ENCODE data around the gene SLC7A14. TPM values are rescaled to one million over a fixed set of nuclear protein-coding genes. Genes with fewer than 3 reads are reported as not detected.

SLC7A14 gene
- total and polyA plus RNA-seq, 2 donors (not counting 1 experiment from before 2014, with no cell fraction given) = not detected

DNA sequence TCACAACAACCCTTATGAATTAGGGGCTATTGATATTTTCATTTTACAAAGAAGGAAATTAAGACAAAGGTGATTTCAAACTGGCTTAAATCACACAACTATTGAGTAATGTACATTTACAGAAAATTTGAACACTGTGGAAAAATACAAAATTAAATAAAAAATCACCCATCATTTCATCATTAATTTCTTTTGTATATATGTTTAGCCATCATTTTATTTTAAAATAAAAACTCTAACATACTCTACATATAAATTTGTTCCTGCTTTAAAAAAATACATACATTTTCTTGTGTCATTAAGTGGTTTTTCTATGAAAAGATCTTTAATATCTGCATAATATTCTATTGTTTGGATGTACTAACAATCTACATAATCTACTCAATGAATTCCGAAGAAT is 147.0 kb downstream of the SLC7A14 start:
- POLR2A ChIA-PET = no interaction called here
- no CpG with 5 or more reads among the region's 1 CpG for WGBS (ENCODE audit: insufficient coverage)

DNA sequence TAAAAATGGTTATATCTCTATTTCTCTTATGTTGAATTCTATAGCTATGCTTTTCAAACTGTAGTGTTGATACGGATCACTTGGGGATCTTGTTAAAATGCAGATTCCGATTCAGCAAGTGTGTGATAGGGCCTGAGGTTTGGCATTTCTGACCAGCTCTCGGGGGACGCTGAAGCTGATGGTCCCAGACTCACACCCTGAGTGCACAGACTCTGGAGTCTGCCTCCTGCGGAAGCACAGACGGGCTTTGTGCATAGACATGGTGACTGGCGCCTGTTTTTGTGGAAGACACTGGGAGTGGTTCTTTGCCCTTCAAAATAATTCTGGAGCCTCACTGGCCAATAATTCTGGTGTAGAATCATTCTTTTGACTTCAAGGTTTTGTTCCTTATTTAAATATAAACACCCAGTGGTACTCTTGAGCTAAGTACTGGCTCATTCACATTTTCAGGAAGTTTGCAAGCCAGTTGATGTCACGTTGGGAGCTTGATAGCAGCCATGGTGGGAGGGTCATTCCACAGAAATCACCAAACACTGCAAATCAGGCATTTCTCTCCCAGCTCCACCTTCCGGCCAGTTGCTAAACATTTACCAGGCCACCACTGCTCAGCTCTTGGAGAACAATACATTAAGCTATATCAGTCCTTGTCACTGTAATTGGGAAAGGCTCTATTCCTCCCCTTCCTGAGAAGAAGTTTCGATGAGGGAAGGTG is 148.0 kb downstream of the SLC7A14 start:
- no peaks in the 10 kb centered on the region for H3K36me3 ChIP-seq (replicated peaks in 1 of 2; ENCODE audit: control extremely low read depth in 1 of 2, control insufficient read depth in 1 of 2, extremely low read depth in 1 of 2, insufficient read depth in 2 of 2, low read length in 1 of 2)
- Mint-ChIP-seq H3K27me3 (peaks cover 32% of the 10 kb centered on the region), H3K27ac (no peak overlapping the region), H3K4me1 (no peaks in the 10 kb centered on the region), H3K4me3 (no peak overlapping the region), H3K9me3 (ENCODE audit: insufficient read depth) (no peaks in the 10 kb centered on the region)
- no peaks in the 10 kb centered on the region for H4K20me1 ChIP-seq (ENCODE audit: control insufficient read depth, insufficient read depth, low read length, poor library complexity, severe bottlenecking)
- ATAC-seq (ENCODE audit: low read depth) (no peak), DNase-seq (no peak)
- no peak overlapping the region for H3K27ac ChIP-seq (ENCODE audit: low read length in 2 of 2)
- POLR2A ChIA-PET = no interaction called here
- no peaks in the 10 kb centered on the region for H3K9me3 ChIP-seq (ENCODE audit: control extremely low read depth in 1 of 3, control insufficient read depth in 2 of 3, insufficient read depth in 1 of 3, low read length in 2 of 3)
- H3K4me3 ChIP-seq (ENCODE audit: control extremely low read depth in 1 of 5, extremely low read depth in 1 of 5, insufficient read depth in 1 of 5, low read depth in 2 of 5, low read length in 4 of 5) = no peak overlapping the region
- H3K27me3 ChIP-seq (replicated peaks in 1 of 4; ENCODE audit: control extremely low read depth in 1 of 4, control insufficient read depth in 3 of 4, insufficient read depth in 4 of 4, low read length in 3 of 4) = peaks cover 0 to 19% (median 4%) of the 10 kb centered on the region in 4 experiments
- no peaks in the 10 kb centered on the region for H3K4me1 ChIP-seq (ENCODE audit: control insufficient read depth in 2 of 2, insufficient read depth in 2 of 2, low read length in 2 of 2)
- 88% methylated on average over 7 of the region's 10 CpGs for WGBS (ENCODE audit: insufficient coverage)
- intact Hi-C loops (cut with micrococcal nuclease) = no loop called here
- H3K4me2 ChIP-seq (replicated peaks; ENCODE audit: low read depth, low read length, poor library complexity, severe bottlenecking) = no peak overlapping the region
- H3K9ac ChIP-seq (ENCODE audit: low read length) = no peak overlapping the region
- CTCF ChIA-PET = interaction anchor here (1.0 kb wide), 1 partner anchor 24 kb away, joined by 5 read pairs; no protein-coding TSS in a partner anchor
- no peak for TF ChIP-seq EZH2 (IDR thresholded peaks at IDR 0.05; ENCODE audit: borderline replicate concordance, insufficient read depth, low read depth, low read length, poor library complexity, severe bottlenecking)
- TF ChIP-seq, protein P1, sequence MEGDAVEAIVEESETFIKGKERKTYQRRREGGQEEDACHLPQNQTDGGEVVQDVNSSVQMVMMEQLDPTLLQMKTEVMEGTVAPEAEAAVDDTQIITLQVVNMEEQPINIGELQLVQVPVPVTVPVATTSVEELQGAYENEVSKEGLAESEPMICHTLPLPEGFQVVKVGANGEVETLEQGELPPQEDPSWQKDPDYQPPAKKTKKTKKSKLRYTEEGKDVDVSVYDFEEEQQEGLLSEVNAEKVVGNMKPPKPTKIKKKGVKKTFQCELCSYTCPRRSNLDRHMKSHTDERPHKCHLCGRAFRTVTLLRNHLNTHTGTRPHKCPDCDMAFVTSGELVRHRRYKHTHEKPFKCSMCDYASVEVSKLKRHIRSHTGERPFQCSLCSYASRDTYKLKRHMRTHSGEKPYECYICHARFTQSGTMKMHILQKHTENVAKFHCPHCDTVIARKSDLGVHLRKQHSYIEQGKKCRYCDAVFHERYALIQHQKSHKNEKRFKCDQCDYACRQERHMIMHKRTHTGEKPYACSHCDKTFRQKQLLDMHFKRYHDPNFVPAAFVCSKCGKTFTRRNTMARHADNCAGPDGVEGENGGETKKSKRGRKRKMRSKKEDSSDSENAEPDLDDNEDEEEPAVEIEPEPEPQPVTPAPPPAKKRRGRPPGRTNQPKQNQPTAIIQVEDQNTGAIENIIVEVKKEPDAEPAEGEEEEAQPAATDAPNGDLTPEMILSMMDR (IDR thresholded peaks at IDR 0.05) = no peak
- no peak overlapping the region for H2AFZ ChIP-seq (ENCODE audit: insufficient read depth, low read depth, low read length, poor library complexity, severe bottlenecking)
- no peaks in the 10 kb centered on the region for H3K79me2 ChIP-seq (ENCODE audit: control insufficient read depth, insufficient read depth, low read length)

More for the DNA sequence above, 147.0 kb downstream of the SLC7A14 start:
- Histone ChIP-seq H3K36me3 (replicated peaks in 1 of 2; ENCODE audit: control extremely low read depth in 1 of 2, control insufficient read depth in 1 of 2, extremely low read depth in 1 of 2, insufficient read depth in 2 of 2, low read length in 1 of 2) (no peaks in the 10 kb centered on the region), H3K4me3 (ENCODE audit: control extremely low read depth in 1 of 5, extremely low read depth in 1 of 5, insufficient read depth in 1 of 5, low read depth in 2 of 5, low read length in 4 of 5) (no peak overlapping the region), H3K27ac (ENCODE audit: low read length in 2 of 2) (no peak overlapping the region), H3K9me3 (ENCODE audit: control extremely low read depth in 1 of 3, control insufficient read depth in 2 of 3, insufficient read depth in 1 of 3, low read length in 2 of 3) (no peaks in the 10 kb centered on the region), H3K4me2 (replicated peaks; ENCODE audit: low read depth, low read length, poor library complexity, severe bottlenecking) (no peak overlapping the region), H3K4me1 (ENCODE audit: control insufficient read depth in 2 of 2, insufficient read depth in 2 of 2, low read length in 2 of 2) (no peaks in the 10 kb centered on the region), H2AFZ (ENCODE audit: insufficient read depth, low read depth, low read length, poor library complexity, severe bottlenecking) (no peak overlapping the region), H3K79me2 (ENCODE audit: control insufficient read depth, insufficient read depth, low read length) (no peaks in the 10 kb centered on the region), H3K27me3 (replicated peaks in 1 of 4; ENCODE audit: control extremely low read depth in 1 of 4, control insufficient read depth in 3 of 4, insufficient read depth in 4 of 4, low read length in 3 of 4) (peaks cover 0 to 19% (median 4%) of the 10 kb centered on the region in 4 experiments), H3K9ac (ENCODE audit: low read length) (no peak overlapping the region), H4K20me1 (ENCODE audit: control insufficient read depth, insufficient read depth, low read length, poor library complexity, severe bottlenecking) (no peaks in the 10 kb centered on the region)
- CTCF ChIA-PET = no interaction called here
- Mint-ChIP-seq H3K9me3 (ENCODE audit: insufficient read depth) (no peaks in the 10 kb centered on the region), H3K27me3 (peaks cover 32% of the 10 kb centered on the region), H3K4me1 (no peaks in the 10 kb centered on the region), H3K27ac (no peak overlapping the region), H3K4me3 (no peak overlapping the region)
- intact Hi-C loops (cut with micrococcal nuclease) = no loop called here
- TF ChIP-seq, protein P1 (IDR thresholded peaks at IDR 0.05) = no peak
- no peak for TF ChIP-seq EZH2 (IDR thresholded peaks at IDR 0.05; ENCODE audit: borderline replicate concordance, insufficient read depth, low read depth, low read length, poor library complexity, severe bottlenecking)
- ATAC-seq (ENCODE audit: low read depth) (no peak), DNase-seq (no peak)
